IPS DF 6.9 (cell line): ENCODE data around the gene MEGF10.

Experiments
- DNase-seq: peaks from one replicate; pipeline ENCODE4 v3.0.0-alpha.2; 2013; ENCODE audit warnings: low read depth, low spot score
- H3K27ac ChIP-seq: one replicate; pipeline ENCODE4 v1.5.1; 2013; ENCODE audit warnings: low read length, control low read depth
- H3K27me3 ChIP-seq: 2 replicates; pipeline ENCODE4 v1.6.1; 2013; ENCODE audit warnings: mild to moderate bottlenecking, low read length; ENCODE audit not compliant: control insufficient read depth, insufficient read depth
- H3K36me3 ChIP-seq: 2 replicates; pipeline ENCODE4 v1.6.1; 2013; ENCODE audit warnings: low read length; ENCODE audit not compliant: control insufficient read depth, insufficient read depth
- H3K4me1 ChIP-seq: 2 replicates; pipeline ENCODE4 v1.6.1; 2013; ENCODE audit warnings: low read length; ENCODE audit not compliant: control insufficient read depth, insufficient read depth
- H3K4me3 ChIP-seq: 2 replicates; pipeline ENCODE4 v1.5.1; 2013; ENCODE audit warnings: mild to moderate bottlenecking, low read length
- H3K9me3 ChIP-seq: 2 replicates; pipeline ENCODE4 v1.6.1; 2013; ENCODE audit warnings: low read length, inconsistent platforms; ENCODE audit not compliant: control insufficient read depth, insufficient read depth
- WGBS: extraction: QIAGEN DNeasy Blood & Tissue Kit; methylation state at CpG from one replicate; pipeline ENCODE4 v1.1.7; 2013; ENCODE audit warnings: mixed read lengths, missing lambda C conversion rate; ENCODE audit not compliant: insufficient read length, insufficient coverage; 5-methylcytosine and 5-hydroxymethylcytosine counted together

The MEGF10 gene

DNA sequence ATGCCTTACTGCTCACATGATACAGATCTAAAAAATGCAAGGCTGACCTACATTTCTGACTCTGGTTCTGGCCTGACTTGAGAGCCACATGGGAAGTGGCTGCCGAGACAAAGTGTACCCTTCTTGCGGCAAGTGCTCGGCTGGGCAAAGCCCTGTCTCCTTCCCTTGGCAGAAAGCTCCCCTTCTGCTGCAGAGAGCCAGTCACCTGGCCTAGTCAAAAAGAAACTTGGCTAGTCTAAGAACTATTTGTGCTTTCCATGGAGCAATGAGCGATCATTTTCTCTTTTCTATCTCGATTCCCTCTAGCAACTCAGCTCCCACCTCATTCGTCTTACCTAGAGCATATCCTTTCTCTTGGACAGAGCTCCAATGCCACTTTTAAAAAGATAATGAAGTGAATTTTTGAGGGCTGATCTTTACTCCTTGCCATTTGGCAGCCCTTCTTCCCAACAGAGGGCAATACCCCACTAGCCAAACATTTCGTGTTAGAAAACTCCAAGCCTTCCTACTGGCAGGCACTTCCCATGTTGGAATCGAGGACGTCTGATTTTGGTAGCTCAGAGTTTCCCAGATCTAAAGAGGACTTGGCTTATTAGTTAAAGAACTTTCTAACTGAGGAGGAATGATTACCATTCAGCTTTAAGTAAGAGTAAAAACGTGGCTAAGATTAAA lies 118.8 kb downstream of the MEGF10 start:
- no peaks in the 10 kb centered on the region for H3K9me3 ChIP-seq
- H3K27me3 ChIP-seq, result no peaks in the 10 kb centered on the region
- H3K4me1 ChIP-seq, result peaks cover 3% of the 10 kb centered on the region; the same call in 1 of the 2 replicates
- no peak overlapping the region for H3K4me3 ChIP-seq
- no peak for DNase-seq
- no CpG with 5 or more reads among the region's 10 CpGs for WGBS
- no peak overlapping the region for H3K27ac ChIP-seq
- no peaks in the 10 kb centered on the region for H3K36me3 ChIP-seq

DNA sequence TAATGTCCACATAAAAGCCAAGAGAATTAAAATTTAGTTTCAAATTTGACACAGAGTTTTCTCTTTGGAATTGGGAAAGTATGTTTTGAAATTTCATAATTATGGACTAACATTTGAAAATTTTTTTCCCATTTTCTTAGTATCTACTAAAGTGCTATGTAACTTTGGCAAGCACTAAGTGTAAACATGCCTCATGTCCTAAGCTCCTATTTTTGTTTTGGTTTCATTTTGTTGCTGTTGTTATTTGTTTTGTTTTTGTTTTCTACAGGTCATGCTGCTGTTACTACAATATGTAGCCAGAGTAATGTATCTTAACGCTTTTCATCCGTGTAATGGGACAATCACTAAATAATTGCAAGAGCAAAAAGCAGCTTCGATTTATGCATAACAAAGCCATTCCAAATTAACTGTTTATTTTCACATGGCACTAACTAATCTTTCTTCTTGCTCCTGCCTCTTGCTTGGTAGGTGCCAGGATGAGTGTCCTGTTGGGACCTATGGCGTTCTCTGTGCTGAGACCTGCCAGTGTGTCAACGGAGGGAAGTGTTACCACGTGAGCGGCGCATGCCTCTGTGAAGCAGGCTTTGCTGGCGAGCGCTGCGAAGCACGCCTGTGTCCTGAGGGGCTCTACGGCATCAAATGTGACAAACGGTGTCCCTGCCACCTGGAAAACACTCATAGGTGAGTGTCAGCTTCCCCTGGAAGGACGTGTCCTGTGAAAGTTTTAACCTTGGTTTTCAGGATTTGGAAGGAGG lies 119.5 kb downstream of the MEGF10 start:
- Histone ChIP-seq H3K4me3 (no peak overlapping the region), H3K4me1 (peaks cover 3% of the 10 kb centered on the region; the same call in 1 of the 2 replicates), H3K36me3 (no peaks in the 10 kb centered on the region), H3K27me3 (no peaks in the 10 kb centered on the region), H3K9me3 (no peaks in the 10 kb centered on the region), H3K27ac (no peak overlapping the region)
- WGBS, result no CpG with 5 or more reads among the region's 15 CpGs
- DNase-seq, result no peak

DNA sequence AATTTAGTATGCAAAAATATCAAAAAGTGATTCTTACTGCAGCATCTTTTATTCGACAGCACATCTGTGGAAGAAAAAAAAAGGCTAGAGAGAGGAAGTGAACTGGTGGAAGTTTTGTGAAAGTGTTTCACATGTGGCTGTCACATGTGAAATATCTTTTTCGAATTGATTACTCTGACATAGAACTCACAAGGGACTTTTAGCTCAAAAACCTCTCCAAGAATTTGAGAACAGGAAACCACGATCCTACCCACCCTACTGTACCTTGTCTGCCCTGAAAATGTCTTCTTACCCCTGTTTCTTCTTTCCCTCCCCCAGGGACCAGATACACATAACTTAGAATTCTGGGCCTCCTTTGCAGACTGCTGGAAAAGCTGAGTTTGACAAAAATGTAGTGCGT lies 120.4 kb downstream of the MEGF10 start:
- no CpG with 5 or more reads among the region's 4 CpGs for WGBS
- no peaks in the 10 kb centered on the region for H3K9me3 ChIP-seq
- H3K4me3 ChIP-seq, result no peak overlapping the region
- H3K27me3 ChIP-seq, result no peaks in the 10 kb centered on the region
- DNase-seq, result no peak
- H3K36me3 ChIP-seq, result no peaks in the 10 kb centered on the region
- peaks cover 3% of the 10 kb centered on the region; the same call in 1 of the 2 replicates for H3K4me1 ChIP-seq
- no peak overlapping the region for H3K27ac ChIP-seq

DNA sequence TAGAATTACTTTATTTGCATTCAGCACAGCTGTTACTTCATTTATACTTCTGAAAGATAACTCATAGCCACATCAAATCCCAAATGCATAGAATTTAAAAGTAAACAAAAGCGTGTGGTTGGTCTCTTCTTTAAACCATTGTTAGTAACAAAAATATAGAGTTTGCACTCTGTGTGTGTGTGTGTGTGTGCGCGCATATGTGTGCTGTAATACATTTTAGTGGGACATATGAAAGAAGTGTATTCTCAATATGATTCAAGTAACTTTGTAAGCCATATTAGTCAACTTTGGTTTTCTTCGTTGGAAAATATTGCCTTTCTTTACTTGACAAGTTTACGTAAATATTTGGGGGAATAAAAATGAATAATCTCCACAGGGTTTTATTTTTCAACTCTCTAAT lies 120.8 kb downstream of the MEGF10 start:
- Histone ChIP-seq H3K4me1 (peaks cover 1% of the 10 kb centered on the region; the same call in 1 of the 2 replicates), H3K36me3 (no peaks in the 10 kb centered on the region), H3K9me3 (no peaks in the 10 kb centered on the region), H3K27ac (no peak overlapping the region), H3K4me3 (no peak overlapping the region), H3K27me3 (no peaks in the 10 kb centered on the region)
- no peak for DNase-seq
- WGBS, result no CpG with 5 or more reads among the region's 5 CpGs

DNA sequence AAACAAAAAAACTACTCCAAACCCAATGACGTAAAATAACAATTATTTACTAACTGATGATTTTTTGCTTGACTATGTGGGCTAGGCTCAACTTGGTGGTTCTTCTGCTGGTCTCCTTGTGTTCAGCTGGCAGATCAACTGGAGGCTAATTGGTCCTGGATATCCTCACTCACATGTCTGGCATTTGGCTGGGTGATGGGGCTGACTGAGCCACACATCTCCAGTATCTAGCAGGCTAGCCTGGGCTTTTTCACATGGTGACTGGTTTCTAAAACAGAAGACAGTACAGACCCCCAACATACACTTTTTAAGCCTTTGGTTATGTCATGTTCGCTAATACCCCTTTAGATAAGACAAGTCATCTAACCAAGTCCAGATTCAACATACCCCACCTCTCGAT lies 122.1 kb downstream of the MEGF10 start:
- H3K27ac ChIP-seq, result no peak overlapping the region
- no peak for DNase-seq
- no peaks in the 10 kb centered on the region for H3K27me3 ChIP-seq
- WGBS, result no CpG with 5 or more reads among the region's 3 CpGs
- no peaks in the 10 kb centered on the region for H3K36me3 ChIP-seq
- no peak overlapping the region for H3K4me3 ChIP-seq
- H3K4me1 ChIP-seq, result no peaks in the 10 kb centered on the region
- H3K9me3 ChIP-seq, result no peaks in the 10 kb centered on the region

DNA sequence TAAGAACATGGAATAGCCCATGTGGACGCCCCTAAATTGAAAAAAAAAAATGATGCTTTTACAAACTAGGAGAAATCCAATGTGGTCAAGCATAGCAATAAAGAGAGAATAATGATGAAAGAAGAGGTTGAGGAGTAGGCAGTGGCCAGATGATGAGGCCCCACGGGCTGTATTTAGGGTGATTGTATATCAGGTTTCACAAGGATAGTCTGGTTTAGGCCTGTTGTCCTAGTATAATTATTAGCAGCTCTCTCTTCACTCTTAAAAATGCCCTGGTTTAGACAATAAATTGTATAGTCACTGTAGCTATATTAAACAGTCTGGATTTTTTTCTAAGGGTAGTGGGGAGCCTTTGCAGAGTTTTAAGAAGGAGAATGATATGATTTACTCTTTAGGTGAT lies 124.4 kb downstream of the MEGF10 start:
- no CpG with 5 or more reads among the region's 2 CpGs for WGBS
- no peak for DNase-seq
- H3K27ac ChIP-seq, result no peak overlapping the region
- no peaks in the 10 kb centered on the region for H3K4me1 ChIP-seq
- 0 out of 2 replicates have a peak, but pooled peaks cover 2% of the 10 kb centered on the region for H3K36me3 ChIP-seq
- H3K4me3 ChIP-seq, result no peak overlapping the region
- no peaks in the 10 kb centered on the region for H3K9me3 ChIP-seq
- no peaks in the 10 kb centered on the region for H3K27me3 ChIP-seq

DNA sequence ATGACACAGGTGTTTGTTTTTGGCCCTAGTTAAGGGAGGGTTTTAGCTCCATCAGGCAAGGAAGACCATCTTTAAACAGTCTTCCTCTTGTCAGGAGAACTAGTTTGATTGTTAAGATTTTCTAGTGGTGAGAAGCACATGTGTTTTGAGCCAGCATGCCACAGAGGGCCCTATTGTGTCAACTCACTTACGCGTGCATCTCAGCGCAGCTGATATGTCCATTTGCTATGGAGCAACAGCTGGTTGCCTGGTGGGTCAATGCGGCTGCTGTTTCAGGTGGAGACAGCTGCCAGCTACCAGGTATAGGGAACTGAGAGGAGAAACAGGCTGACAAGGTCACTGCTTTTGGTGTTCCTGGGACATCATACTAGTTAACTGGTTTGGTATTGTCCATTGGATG lies 126.3 kb downstream of the MEGF10 start:
- Histone ChIP-seq H3K9me3 (no peaks in the 10 kb centered on the region), H3K4me1 (no peaks in the 10 kb centered on the region), H3K36me3 (peaks cover 2% of the 10 kb centered on the region; the same call in 1 of the 2 replicates), H3K4me3 (no peak overlapping the region), H3K27ac (no peak overlapping the region), H3K27me3 (no peaks in the 10 kb centered on the region)
- no CpG with 5 or more reads among the region's 4 CpGs for WGBS
- DNase-seq, result no peak

DNA sequence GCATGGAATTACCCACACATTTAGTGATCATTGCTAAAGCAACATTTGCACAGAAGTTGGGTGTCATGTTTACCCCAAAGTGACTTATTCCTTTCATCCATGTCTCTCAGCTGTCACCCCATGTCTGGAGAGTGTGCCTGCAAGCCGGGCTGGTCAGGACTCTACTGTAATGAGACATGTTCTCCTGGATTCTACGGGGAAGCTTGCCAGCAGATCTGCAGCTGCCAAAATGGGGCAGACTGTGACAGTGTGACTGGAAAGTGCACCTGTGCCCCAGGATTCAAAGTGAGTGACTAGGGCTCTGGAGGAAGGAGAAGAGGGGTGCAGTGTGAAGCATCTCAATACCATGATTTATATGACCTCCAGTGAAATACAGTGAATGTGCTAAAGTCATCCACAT lies 126.9 kb downstream of the MEGF10 start:
- no peak overlapping the region for H3K27ac ChIP-seq
- H3K9me3 ChIP-seq, result no peaks in the 10 kb centered on the region
- no peak overlapping the region for H3K4me3 ChIP-seq
- WGBS, result no CpG with 5 or more reads among the region's 2 CpGs
- H3K27me3 ChIP-seq, result no peaks in the 10 kb centered on the region
- H3K4me1 ChIP-seq, result no peaks in the 10 kb centered on the region
- DNase-seq, result no peak
- H3K36me3 ChIP-seq, result peaks cover 2% of the 10 kb centered on the region; the same call in 1 of the 2 replicates

DNA sequence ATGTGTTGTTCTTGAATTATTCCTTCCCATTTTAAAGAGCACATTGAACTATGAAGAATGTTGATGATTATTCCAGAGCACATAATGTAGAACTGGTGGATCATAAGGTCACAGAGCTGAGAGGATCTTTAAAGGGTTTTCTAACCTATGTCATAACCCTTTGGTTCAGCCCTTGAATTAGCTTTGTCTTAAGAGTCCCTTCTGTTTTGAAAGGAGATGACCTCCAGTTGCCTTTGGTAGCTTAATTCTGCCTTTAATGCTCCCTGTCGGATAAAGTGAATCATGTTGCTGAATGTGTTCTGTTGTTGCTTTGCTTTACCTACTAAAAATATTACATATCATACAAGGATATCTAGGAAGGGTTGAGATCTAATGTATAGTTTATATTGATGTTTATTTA lies 127.8 kb downstream of the MEGF10 start:
- peaks cover 2% of the 10 kb centered on the region; the same call in 1 of the 2 replicates for H3K36me3 ChIP-seq
- WGBS, result no CpG with 5 or more reads among the region's 1 CpG
- no peaks in the 10 kb centered on the region for H3K4me1 ChIP-seq
- no peaks in the 10 kb centered on the region for H3K27me3 ChIP-seq
- DNase-seq, result no peak
- no peaks in the 10 kb centered on the region for H3K9me3 ChIP-seq
- H3K4me3 ChIP-seq, result no peak overlapping the region
- no peak overlapping the region for H3K27ac ChIP-seq

DNA sequence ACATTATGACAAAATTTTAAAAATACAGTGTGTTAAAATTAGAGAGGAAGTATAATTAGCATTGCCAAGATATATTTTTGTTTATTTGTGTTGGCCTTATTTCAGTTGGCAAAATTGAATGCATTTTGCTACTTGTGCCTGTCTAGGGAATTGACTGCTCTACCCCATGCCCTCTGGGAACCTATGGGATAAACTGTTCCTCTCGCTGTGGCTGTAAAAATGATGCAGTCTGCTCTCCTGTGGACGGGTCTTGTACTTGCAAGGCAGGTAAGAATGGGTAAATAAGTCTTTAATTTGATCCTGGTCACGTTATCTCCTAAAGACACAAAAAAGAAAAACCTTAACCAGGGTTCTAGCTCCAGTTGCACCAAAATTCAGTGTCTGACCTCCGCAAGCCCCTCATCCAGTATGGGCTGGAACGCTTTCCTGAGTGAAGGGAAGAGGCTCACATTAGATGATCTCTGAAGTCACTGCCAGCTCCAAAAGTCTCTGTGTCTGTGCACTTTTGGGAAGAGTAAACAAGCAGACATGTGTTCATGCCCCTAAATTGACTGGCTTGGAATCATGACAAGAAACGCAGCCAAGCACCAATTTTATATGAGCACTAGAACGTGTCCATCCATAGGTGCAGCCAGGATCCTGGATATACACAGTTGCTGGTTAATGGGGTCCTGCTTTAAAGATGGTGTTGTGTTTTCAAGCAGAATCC lies 128.5 kb downstream of the MEGF10 start:
- no peak overlapping the region for H3K4me3 ChIP-seq
- no CpG with 5 or more reads among the region's 7 CpGs for WGBS
- peaks cover 2% of the 10 kb centered on the region; the same call in 1 of the 2 replicates for H3K36me3 ChIP-seq
- no peak overlapping the region for H3K27ac ChIP-seq
- no peaks in the 10 kb centered on the region for H3K4me1 ChIP-seq
- no peak for DNase-seq
- H3K27me3 ChIP-seq, result no peaks in the 10 kb centered on the region
- no peaks in the 10 kb centered on the region for H3K9me3 ChIP-seq
